OCI-LY7 (cell line): ENCODE results near the gene IGLL5.

Source experiments
- EZH2phosphoT487 ChIP-seq: fragments of 200-600 bp; sonication (generic); IDR thresholded peaks from 2 replicates; pipeline ENCODE4 v1.6.1; 2018; ENCODE audit warnings: low read depth, borderline replicate concordance, mild to moderate bottlenecking, mixed run types, antibody characterized with exemption, low read length, moderate library complexity, mixed read lengths
- TF ChIP-seq, protein P1 (sequence below): fragments of 200-600 bp; sonication (generic); conservative IDR thresholded peaks from 2 replicates; pipeline ENCODE4 v1.5.1; 2014; ENCODE audit warnings: mild to moderate bottlenecking, antibody characterized with exemption, low read length, moderate library complexity, mixed read lengths

DNA sequence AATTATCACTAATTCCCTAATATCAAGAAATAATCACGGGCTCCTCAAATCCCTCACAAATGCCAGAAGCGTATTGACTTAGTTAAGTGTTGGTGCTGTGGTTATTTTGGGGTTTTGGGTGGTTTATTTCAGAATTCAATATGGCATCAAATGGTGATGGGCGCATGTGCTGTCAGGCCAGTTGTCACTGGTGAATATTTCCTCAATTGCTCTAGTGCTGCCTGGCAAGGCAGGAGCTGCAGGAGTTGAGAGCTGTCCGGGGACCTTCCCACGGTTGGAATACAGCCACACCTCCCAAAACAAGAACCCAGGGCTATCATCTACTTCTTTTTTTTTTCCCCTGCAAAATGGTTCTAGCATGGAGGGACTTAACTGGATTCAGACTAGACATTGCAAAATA lies 10.3 kb downstream of the IGLL5 start:
- TF ChIP-seq, protein P1, sequence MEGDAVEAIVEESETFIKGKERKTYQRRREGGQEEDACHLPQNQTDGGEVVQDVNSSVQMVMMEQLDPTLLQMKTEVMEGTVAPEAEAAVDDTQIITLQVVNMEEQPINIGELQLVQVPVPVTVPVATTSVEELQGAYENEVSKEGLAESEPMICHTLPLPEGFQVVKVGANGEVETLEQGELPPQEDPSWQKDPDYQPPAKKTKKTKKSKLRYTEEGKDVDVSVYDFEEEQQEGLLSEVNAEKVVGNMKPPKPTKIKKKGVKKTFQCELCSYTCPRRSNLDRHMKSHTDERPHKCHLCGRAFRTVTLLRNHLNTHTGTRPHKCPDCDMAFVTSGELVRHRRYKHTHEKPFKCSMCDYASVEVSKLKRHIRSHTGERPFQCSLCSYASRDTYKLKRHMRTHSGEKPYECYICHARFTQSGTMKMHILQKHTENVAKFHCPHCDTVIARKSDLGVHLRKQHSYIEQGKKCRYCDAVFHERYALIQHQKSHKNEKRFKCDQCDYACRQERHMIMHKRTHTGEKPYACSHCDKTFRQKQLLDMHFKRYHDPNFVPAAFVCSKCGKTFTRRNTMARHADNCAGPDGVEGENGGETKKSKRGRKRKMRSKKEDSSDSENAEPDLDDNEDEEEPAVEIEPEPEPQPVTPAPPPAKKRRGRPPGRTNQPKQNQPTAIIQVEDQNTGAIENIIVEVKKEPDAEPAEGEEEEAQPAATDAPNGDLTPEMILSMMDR: no peak
- TF ChIP-seq EZH2phosphoT487: no peak
